BLaER1 treated with 17β-estradiol and CSF1 and Interleukin-3, amounts not matched to agents 10 nM and 100 nM (cell line): Measurements from ENCODE around the gene GGT6.
"Not testable (repeated sequence)": the region's sequence is repeated elsewhere in the genome, so short reads cannot be mapped to it uniquely, and the experiment has no call there.

Source experiments
- H3K27ac ChIP-seq, 11 experiments: shearing (Covaris generic); formaldehyde crosslinking; 2 replicates each; pipeline ENCODE4 v1.8.1; 2022
- H3K27me3 ChIP-seq, 11 experiments: shearing (Covaris generic); formaldehyde crosslinking; 2 replicates each; pipeline ENCODE4 v1.8.1; 2022
- H3K36me3 ChIP-seq, 11 experiments: shearing (Covaris generic); formaldehyde crosslinking; 2 replicates each; pipeline ENCODE4 v1.8.1; 2022
- H3K4me1 ChIP-seq, 10 experiments: shearing (Covaris generic); formaldehyde crosslinking; 2 replicates each; pipeline ENCODE4 v1.8.1; 2022
- H3K4me2 ChIP-seq, 11 experiments: shearing (Covaris generic); formaldehyde crosslinking; 2 replicates each; pipeline ENCODE4 v1.8.1; 2022
- H3K4me3 ChIP-seq, 10 experiments: shearing (Covaris generic); formaldehyde crosslinking; 2 replicates each; pipeline ENCODE4 v1.8.1; 2022
- H3K9ac ChIP-seq, 11 experiments: shearing (Covaris generic); formaldehyde crosslinking; 2 replicates each; pipeline ENCODE4 v1.8.1; 2022
- H3K9me3 ChIP-seq, 11 experiments: shearing (Covaris generic); formaldehyde crosslinking; replicated peaks in 1 of 11; 2 replicates each; pipeline ENCODE4 v1.8.1; 2022
- H4K20me1 ChIP-seq, 11 experiments: shearing (Covaris generic); formaldehyde crosslinking; 2 replicates each; pipeline ENCODE4 v1.8.1; 2022
- Cebpa-rat ChIP-seq, 11 experiments: shearing (Covaris generic); IDR thresholded peaks; 2 replicates each; pipeline ENCODE4 v1.8.1; 2022

The GGT6 gene

GRCh38 chr17:4601326-4601725 is 40.9 kb upstream of the GGT6 start:
- H3K4me2 ChIP-seq, result no peak overlapping the region
- H3K4me1 ChIP-seq, result peaks cover 14 to 25% (median 23%) of the 10 kb centered on the region in 10 experiments
- no peak overlapping the region for H3K27ac ChIP-seq
- no peak overlapping the region for H3K4me3 ChIP-seq
- no peaks in the 10 kb centered on the region for H3K9me3 ChIP-seq
- H4K20me1 ChIP-seq, result no peaks in the 10 kb centered on the region
- no peak overlapping the region for H3K9ac ChIP-seq
- H3K27me3 ChIP-seq, result no peaks in the 10 kb centered on the region
- no peak for TF ChIP-seq Cebpa-rat (IDR thresholded peaks at IDR 0.05)
- no peaks in the 10 kb centered on the region for H3K36me3 ChIP-seq

- Histone ChIP-seq H3K36me3 (no peaks in the 10 kb centered on the region), H3K27ac (no peak overlapping the region), H3K4me1 (peaks cover 7 to 19% (median 17%) of the 10 kb centered on the region in 10 experiments), H3K27me3 (no peaks in the 10 kb centered on the region), H3K4me3 (no peak overlapping the region), H3K4me2 (no peak overlapping the region), H3K9me3 (no peaks in the 10 kb centered on the region), H3K9ac (no peak overlapping the region), H4K20me1 (no peaks in the 10 kb centered on the region)
- TF ChIP-seq Cebpa-rat (IDR thresholded peaks at IDR 0.05), result no peak
Measured at GRCh38 chr17:4600563-4600962, 40.2 kb upstream of the GGT6 start.

GRCh38 chr17:4599505-4600281 is 39.3 kb upstream of the GGT6 start:
- no peaks in the 10 kb centered on the region for H3K36me3 ChIP-seq
- no peak overlapping the region for H3K27ac ChIP-seq
- H4K20me1 ChIP-seq, result no peaks in the 10 kb centered on the region
- H3K4me2 ChIP-seq, result no peak overlapping the region
- H3K9me3 ChIP-seq, result no peaks in the 10 kb centered on the region
- H3K9ac ChIP-seq, result no peak overlapping the region
- TF ChIP-seq Cebpa-rat (IDR thresholded peaks at IDR 0.05), result no peak
- no peak overlapping the region for H3K4me3 ChIP-seq
- H3K27me3 ChIP-seq, result no peaks in the 10 kb centered on the region
- peaks cover 10 to 19% (median 17%) of the 10 kb centered on the region in 10 experiments for H3K4me1 ChIP-seq

GRCh38 chr17:4598776-4599504 is 38.6 kb upstream of the GGT6 start:
- H3K27ac ChIP-seq, result no peak overlapping the region
- H4K20me1 ChIP-seq, result no peaks in the 10 kb centered on the region
- no peak overlapping the region for H3K4me3 ChIP-seq
- H3K9me3 ChIP-seq, result no peaks in the 10 kb centered on the region
- H3K4me2 ChIP-seq, result no peak overlapping the region
- no peaks in the 10 kb centered on the region for H3K27me3 ChIP-seq
- H3K9ac ChIP-seq, result no peak overlapping the region
- peaks cover 7 to 15% (median 12%) of the 10 kb centered on the region in 10 experiments; a peak in 19 of 20 replicates for H3K4me1 ChIP-seq
- no peak for TF ChIP-seq Cebpa-rat (IDR thresholded peaks at IDR 0.05)
- H3K36me3 ChIP-seq, result no peaks in the 10 kb centered on the region

GRCh38 chr17:4597975-4598374 is 37.6 kb upstream of the GGT6 start:
- no peaks in the 10 kb centered on the region for H4K20me1 ChIP-seq
- H3K9ac ChIP-seq, result no peak overlapping the region
- no peak overlapping the region for H3K27ac ChIP-seq
- no peak overlapping the region for H3K4me3 ChIP-seq
- H3K4me1 ChIP-seq, result peaks cover 7 to 19% (median 12%) of the 10 kb centered on the region in 10 experiments; a peak in 19 of 20 replicates
- H3K36me3 ChIP-seq, result no peaks in the 10 kb centered on the region
- TF ChIP-seq Cebpa-rat (IDR thresholded peaks at IDR 0.05), result no peak
- H3K9me3 ChIP-seq, result no peaks in the 10 kb centered on the region
- no peaks in the 10 kb centered on the region for H3K27me3 ChIP-seq
- H3K4me2 ChIP-seq, result no peak overlapping the region

- Histone ChIP-seq H3K9me3 (no peaks in the 10 kb centered on the region), H3K27me3 (no peaks in the 10 kb centered on the region), H3K4me3 (no peak overlapping the region), H3K9ac (no peak overlapping the region), H3K4me1 (peaks cover 7 to 26% (median 17%) of the 10 kb centered on the region in 10 experiments; a peak in 19 of 20 replicates), H3K27ac (no peak overlapping the region), H3K4me2 (no peak overlapping the region), H3K36me3 (no peaks in the 10 kb centered on the region), H4K20me1 (no peaks in the 10 kb centered on the region)
- TF ChIP-seq Cebpa-rat (IDR thresholded peaks at IDR 0.05), result no peak
Measured at GRCh38 chr17:4596636-4597380, 36.4 kb upstream of the GGT6 start.

- H3K9ac ChIP-seq, result peak overlapping the region; percentile 43 to 74 (median 63); a peak in 19 of 22 replicates
- not testable (repeated sequence) for H4K20me1 ChIP-seq, H3K36me3 ChIP-seq, H3K9me3 ChIP-seq, H3K27me3 ChIP-seq
- peak overlapping the region; percentile 73 to 87 (median 77) for H3K4me2 ChIP-seq
- peak overlapping the region in 3 of 10 experiments; percentile 27 to 47 (median 37); a peak in 3 of 20 replicates for H3K4me3 ChIP-seq
- H3K4me1 ChIP-seq, result peaks cover 13 to 36% (median 25%) of the 10 kb centered on the region in 10 experiments
- H3K27ac ChIP-seq, result peak overlapping the region in 9 of 11 experiments; percentile 32 to 77 (median 67); a peak in 17 of 22 replicates
Measured at GRCh38 chr17:4595685-4596342, 35.4 kb upstream of the GGT6 start.

GRCh38 chr17:4594931-4595684 is 34.7 kb upstream of the GGT6 start:
- Histone ChIP-seq H3K27me3 (no peaks in the 10 kb centered on the region; a peak in 1 of 22 replicates), H3K27ac (peak overlapping the region in 10 of 11 experiments; percentile 32 to 77 (median 62); a peak in 18 of 22 replicates), H3K4me1 (peaks cover 20 to 43% (median 29%) of the 10 kb centered on the region in 10 experiments), H3K4me3 (peak overlapping the region in 5 of 10 experiments; percentile 10 to 47 (median 27); a peak in 7 of 20 replicates), H3K36me3 (no peaks in the 10 kb centered on the region), H3K4me2 (peak overlapping the region; percentile 73 to 87 (median 77)), H3K9me3 (no peaks in the 10 kb centered on the region), H3K9ac (peak overlapping the region; percentile 43 to 74 (median 63); a peak in 20 of 22 replicates), H4K20me1 (no peaks in the 10 kb centered on the region)
- no peak for TF ChIP-seq Cebpa-rat (IDR thresholded peaks at IDR 0.05)
